ENCODE results near the gene FAF1. TPM values are rescaled to one million over a fixed set of nuclear protein-coding genes. Genes with fewer than 3 reads are reported as not detected.

The FAF1 gene
- total and polyA plus RNA-seq, 2 experiments from 2014 or later = 7.2 to 49.1 TPM

DNA sequence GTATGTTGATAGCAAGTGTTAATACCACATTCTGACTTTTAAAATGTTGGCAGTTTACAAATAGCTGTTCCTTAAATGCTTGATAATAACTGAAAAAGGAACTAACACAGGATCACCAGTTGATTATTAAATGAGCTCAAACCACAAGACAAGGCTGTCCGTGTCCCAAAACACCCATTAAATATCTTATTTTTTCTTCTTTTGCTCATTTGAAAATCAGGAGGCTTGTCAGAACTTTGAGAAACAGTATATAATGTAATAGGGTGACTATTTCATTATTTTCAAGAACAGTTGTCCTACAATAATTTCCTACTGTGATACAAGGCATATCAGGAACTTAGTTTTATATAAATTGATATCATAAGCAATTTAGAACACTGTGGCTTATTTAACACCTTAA, 12.7 kb upstream of the FAF1 start:
- Histone ChIP-seq H2AFZ (peak overlapping the region; percentile 63), H3K27ac (no peak overlapping the region), H4K20me1 (ENCODE audit: insufficient read depth) (no peaks in the 10 kb centered on the region), H3K4me3 (peak overlapping the region; percentile 16), H3K4me2 (ENCODE audit: unreplicated experiment) (peak overlapping the region; percentile 89), H3F3A (ENCODE audit: insufficient read depth) (peaks cover 20% of the 10 kb centered on the region), H3K27me3 (replicated peaks; ENCODE audit: insufficient read depth) (no peaks in the 10 kb centered on the region), H3K9me2 (ENCODE audit: insufficient read depth) (no peaks in the 10 kb centered on the region), H3K9me3 (ENCODE audit: low read depth) (no peaks in the 10 kb centered on the region), H3K36me3 (ENCODE audit: low read depth) (no peaks in the 10 kb centered on the region), H3K9ac (peak overlapping the region; percentile 30; the same call in 1 of the 2 replicates), H3K4me1 (ENCODE audit: insufficient read depth) (peaks cover 19% of the 10 kb centered on the region), H3K79me2 (ENCODE audit: insufficient read depth) (peaks cover 52% of the 10 kb centered on the region)
- no peak for DNase-seq
- TF ChIP-seq EZH2phosphoT487 (IDR thresholded peaks at IDR 0.05; ENCODE audit: insufficient read depth, low read depth) (no peak), EZH2 (IDR thresholded peaks at IDR 0.05; ENCODE audit: insufficient read depth, poor library complexity, severe bottlenecking) (no peak)
- 84 to 89% methylated on average over 1 of the region's 1 CpG for WGBS, 2 experiments (ENCODE audit: low coverage in 1 of 2, low lambda C conversion rate in 2 of 2, missing lambda C conversion rate in 2 of 2)
- in situ Hi-C loops (cut with MboI) = no loop called here

DNA sequence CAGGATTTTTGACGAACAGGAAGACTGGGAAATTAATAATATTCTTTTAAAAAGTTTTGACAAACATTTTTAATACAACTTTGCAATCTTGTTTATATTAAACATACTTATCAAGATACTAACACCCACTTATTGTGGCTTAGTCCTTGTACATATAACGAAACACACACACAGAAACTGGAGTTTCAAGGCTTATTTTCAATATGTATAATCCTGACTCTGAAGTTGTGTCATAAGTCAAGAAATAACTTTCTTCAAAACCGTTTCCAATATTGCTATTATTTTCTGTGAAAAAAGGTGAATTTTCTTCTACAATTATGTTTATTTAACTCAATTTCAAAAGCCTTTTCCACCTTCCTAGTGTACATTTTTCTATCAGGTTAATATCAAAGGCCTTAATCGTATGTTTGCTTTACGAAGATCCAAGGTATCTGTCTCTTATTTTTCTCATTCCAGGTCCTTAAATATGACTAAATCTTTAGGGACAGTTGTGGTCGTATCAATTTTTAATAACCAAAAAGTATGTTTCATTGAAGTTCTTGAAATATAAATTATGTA, 11.8 kb upstream of the FAF1 start:
- H3K9me3 ChIP-seq (ENCODE audit: low read depth) = no peaks in the 10 kb centered on the region
- DNase-seq = no peak
- WGBS, 2 experiments (ENCODE audit: low coverage in 1 of 2, low lambda C conversion rate in 2 of 2, missing lambda C conversion rate in 2 of 2) = 85 to 88% methylated on average over 6 of the region's 6 CpGs
- no peaks in the 10 kb centered on the region for H3K9me2 ChIP-seq (ENCODE audit: insufficient read depth)
- peak overlapping the region; percentile 89 for H3K4me2 ChIP-seq (ENCODE audit: unreplicated experiment)
- H3K27me3 ChIP-seq (replicated peaks; ENCODE audit: insufficient read depth) = no peaks in the 10 kb centered on the region
- TF ChIP-seq EZH2phosphoT487 (IDR thresholded peaks at IDR 0.05; ENCODE audit: insufficient read depth, low read depth) (no peak; the same call in 1 of the 2 replicates), EZH2 (IDR thresholded peaks at IDR 0.05; ENCODE audit: insufficient read depth, poor library complexity, severe bottlenecking) (no peak)
- H3F3A ChIP-seq (ENCODE audit: insufficient read depth) = peaks cover 29% of the 10 kb centered on the region
- H2AFZ ChIP-seq = peak overlapping the region; percentile 92
- H3K4me3 ChIP-seq = peak overlapping the region; percentile 96
- H4K20me1 ChIP-seq (ENCODE audit: insufficient read depth) = no peaks in the 10 kb centered on the region
- H3K4me1 ChIP-seq (ENCODE audit: insufficient read depth) = peaks cover 28% of the 10 kb centered on the region
- in situ Hi-C loops (cut with MboI) = no loop called here
- H3K79me2 ChIP-seq (ENCODE audit: insufficient read depth) = peaks cover 52% of the 10 kb centered on the region
- peak overlapping the region; percentile 96; the same call in 1 of the 2 replicates for H3K27ac ChIP-seq
- H3K9ac ChIP-seq = peak overlapping the region; percentile 93
- H3K36me3 ChIP-seq (ENCODE audit: low read depth) = no peaks in the 10 kb centered on the region

DNA sequence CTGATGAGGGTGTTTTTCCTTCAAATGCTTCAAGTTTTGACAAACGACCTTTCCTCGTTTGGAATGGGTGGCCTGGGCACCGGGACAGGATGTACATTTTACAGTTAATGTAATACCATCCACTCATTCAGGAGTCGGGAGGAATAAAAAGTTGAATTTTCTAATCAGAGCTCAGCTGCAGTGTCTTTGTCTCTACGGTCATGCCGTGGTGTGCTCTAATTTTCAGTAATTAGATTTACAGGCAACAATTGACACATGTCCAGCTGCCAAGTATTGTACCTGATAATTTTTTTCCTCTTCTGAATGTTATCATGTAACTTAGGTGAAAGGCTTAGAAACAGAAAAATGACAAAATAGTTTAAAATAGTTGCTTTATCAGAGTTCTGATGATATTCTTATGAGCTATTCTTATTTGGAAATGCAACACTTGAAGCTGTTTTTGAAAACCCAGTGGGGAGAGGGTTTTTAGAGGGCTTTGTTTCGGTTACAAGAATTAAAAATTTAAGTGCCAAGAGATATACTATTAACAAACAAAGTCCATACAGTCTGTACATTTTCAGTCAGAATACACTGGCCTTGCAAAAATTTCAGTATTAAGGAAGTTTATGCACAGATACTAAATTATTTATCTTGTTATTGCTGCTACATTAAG, 11.0 kb upstream of the FAF1 start:
- Histone ChIP-seq H3K79me2 (ENCODE audit: insufficient read depth) (peaks cover 52% of the 10 kb centered on the region), H4K20me1 (ENCODE audit: insufficient read depth) (no peaks in the 10 kb centered on the region), H2AFZ (peak overlapping the region; percentile 92), H3K4me2 (ENCODE audit: unreplicated experiment) (peak overlapping the region; percentile 89), H3K27ac (peak overlapping the region; percentile 96), H3K9me3 (ENCODE audit: low read depth) (no peaks in the 10 kb centered on the region), H3K4me3 (peak overlapping the region; percentile 96), H3K4me1 (ENCODE audit: insufficient read depth) (peaks cover 25% of the 10 kb centered on the region; the same call in 1 of the 2 replicates), H3K9ac (peak overlapping the region; percentile 93), H3K36me3 (ENCODE audit: low read depth) (no peaks in the 10 kb centered on the region), H3K27me3 (replicated peaks; ENCODE audit: insufficient read depth) (no peaks in the 10 kb centered on the region), H3K9me2 (ENCODE audit: insufficient read depth) (no peaks in the 10 kb centered on the region), H3F3A (ENCODE audit: insufficient read depth) (peaks cover 33% of the 10 kb centered on the region)
- TF ChIP-seq EZH2phosphoT487 (IDR thresholded peaks at IDR 0.05; ENCODE audit: insufficient read depth, low read depth) = no peak
- TF ChIP-seq EZH2 (IDR thresholded peaks at IDR 0.05; ENCODE audit: insufficient read depth, poor library complexity, severe bottlenecking) = no peak
- in situ Hi-C loops (cut with MboI) = no loop called here
- WGBS, 2 experiments (ENCODE audit: low coverage in 1 of 2, low lambda C conversion rate in 2 of 2, missing lambda C conversion rate in 2 of 2) = 22 to 27% methylated on average over 7 of the region's 7 CpGs
- DNase-seq = peak; percentile 46

DNA sequence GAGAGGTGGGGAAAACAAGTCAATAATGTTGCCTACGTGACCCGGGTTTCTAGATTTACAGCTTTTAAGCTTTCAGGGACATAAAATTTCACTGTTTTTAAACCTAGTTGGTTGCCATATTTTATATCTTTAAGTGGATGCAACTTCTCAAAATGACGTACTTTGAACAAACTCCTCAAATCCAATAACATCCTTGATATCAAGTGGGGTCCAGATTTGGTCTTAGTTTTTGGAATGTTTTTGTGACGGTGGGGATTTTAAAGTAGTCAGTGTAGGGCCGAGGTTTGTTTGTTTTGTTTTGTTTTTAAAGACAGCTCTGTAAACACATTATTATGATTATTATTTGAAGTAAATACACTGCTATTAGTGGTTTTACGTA, 10.4 kb upstream of the FAF1 start:
- no peaks in the 10 kb centered on the region for H3K36me3 ChIP-seq (ENCODE audit: low read depth)
- H4K20me1 ChIP-seq (ENCODE audit: insufficient read depth) = no peaks in the 10 kb centered on the region
- H3K9ac ChIP-seq = peak overlapping the region; percentile 93
- peak overlapping the region; percentile 92 for H2AFZ ChIP-seq
- peaks cover 52% of the 10 kb centered on the region for H3K79me2 ChIP-seq (ENCODE audit: insufficient read depth)
- no peaks in the 10 kb centered on the region for H3K9me2 ChIP-seq (ENCODE audit: insufficient read depth)
- no peaks in the 10 kb centered on the region for H3K9me3 ChIP-seq (ENCODE audit: low read depth)
- H3K4me3 ChIP-seq = peak overlapping the region; percentile 96
- H3K27me3 ChIP-seq (replicated peaks; ENCODE audit: insufficient read depth) = no peaks in the 10 kb centered on the region
- peak overlapping the region; percentile 96 for H3K27ac ChIP-seq
- peaks cover 25% of the 10 kb centered on the region; the same call in 1 of the 2 replicates for H3K4me1 ChIP-seq (ENCODE audit: insufficient read depth)
- in situ Hi-C loops (cut with MboI) = no loop called here
- DNase-seq = peak; percentile 41
- 1 to 5% methylated on average over 6 of the region's 6 CpGs for WGBS, 2 experiments (ENCODE audit: low coverage in 1 of 2, low lambda C conversion rate in 2 of 2, missing lambda C conversion rate in 2 of 2)
- peak overlapping the region; percentile 89 for H3K4me2 ChIP-seq (ENCODE audit: unreplicated experiment)
- H3F3A ChIP-seq (ENCODE audit: insufficient read depth) = peaks cover 33% of the 10 kb centered on the region
- TF ChIP-seq EZH2phosphoT487 (IDR thresholded peaks at IDR 0.05; ENCODE audit: insufficient read depth, low read depth) (no peak), EZH2 (IDR thresholded peaks at IDR 0.05; ENCODE audit: insufficient read depth, poor library complexity, severe bottlenecking) (no peak)

Measured in GM23248 (cell line).